GM21515 (cell line): Measurements from ENCODE around the gene CLEC3B.

ENCODE experiments used
- ATAC-seq: cut with Tn5 transposase; IDR thresholded peaks from one replicate; pipeline ENCODE4 v1.9.1; 2021; ENCODE audit not compliant: unreplicated experiment

The CLEC3B gene

GRCh38 chr3:45002720-45003119 lies 23.4 kb upstream of the CLEC3B start:
- ATAC-seq, result no peak

- no peak for ATAC-seq
Observed at GRCh38 chr3:45003406-45003805, 22.7 kb upstream of the CLEC3B start.

- ATAC-seq, result no peak
Observed at GRCh38 chr3:45003859-45004258, 22.2 kb upstream of the CLEC3B start.

- ATAC-seq, result no peak
Observed at GRCh38 chr3:45007091-45007490, 19.0 kb upstream of the CLEC3B start.

GRCh38 chr3:45008117-45008516 lies 18.0 kb upstream of the CLEC3B start:
- no peak for ATAC-seq

- ATAC-seq, result no peak
Observed at GRCh38 chr3:45009868-45010267, 16.2 kb upstream of the CLEC3B start.

- ATAC-seq, result no peak
Observed at GRCh38 chr3:45010811-45011333, 15.2 kb upstream of the CLEC3B start.

- ATAC-seq, result no peak
Observed at GRCh38 chr3:45011756-45012508, 14.2 kb upstream of the CLEC3B start.

GRCh38 chr3:45012577-45012976 lies 13.5 kb upstream of the CLEC3B start:
- no peak for ATAC-seq

GRCh38 chr3:45016916-45017315 lies 9.2 kb upstream of the CLEC3B start:
- no peak for ATAC-seq

GRCh38 chr3:45017821-45018220 lies 8.3 kb upstream of the CLEC3B start:
- ATAC-seq, result no peak

GRCh38 chr3:45020534-45020933 lies 5.6 kb upstream of the CLEC3B start:
- no peak for ATAC-seq

GRCh38 chr3:45021524-45022297 lies 4.4 kb upstream of the CLEC3B start:
- no peak for ATAC-seq

GRCh38 chr3:45023675-45024074 lies 2.4 kb upstream of the CLEC3B start:
- no peak for ATAC-seq

- ATAC-seq, result no peak
Observed at GRCh38 chr3:45024542-45025255, 1.4 kb upstream of the CLEC3B start.

GRCh38 chr3:45026957-45027356 lies 854 bp downstream of the CLEC3B start:
- no peak for ATAC-seq

GRCh38 chr3:45027441-45027840 lies 1.3 kb downstream of the CLEC3B start:
- ATAC-seq, result no peak

GRCh38 chr3:45029216-45029615 lies 3.1 kb downstream of the CLEC3B start:
- no peak for ATAC-seq

GRCh38 chr3:45029661-45030060 lies 3.6 kb downstream of the CLEC3B start:
- no peak for ATAC-seq

GRCh38 chr3:45031531-45031930 lies 5.4 kb downstream of the CLEC3B start:
- no peak for ATAC-seq

GRCh38 chr3:45032113-45032512 lies 6.0 kb downstream of the CLEC3B start:
- ATAC-seq, result no peak

GRCh38 chr3:45033791-45034190 lies 7.7 kb downstream of the CLEC3B start:
- no peak for ATAC-seq
